Stomach (tissue), 4 donors: ENCODE data around the gene ZNF485.

Experiments
- CTCF ChIP-seq, 7 experiments: fragments of 450-650 bp in 4 of 7; fragments of 200-600 bp in 3 of 7; sonication (generic) in 3 of 7; IDR thresholded peaks; one replicate each; pipeline ENCODE4 v1.5.1; 2016 to 2019; ENCODE audit warnings: antibody characterized with exemption in 7 of 7, control low read depth in 2 of 7, mild to moderate bottlenecking in 1 of 7
- EP300 ChIP-seq: sonication (generic); formaldehyde crosslinking; IDR thresholded peaks from one replicate; pipeline ENCODE4 v1.6.1; 2017; ENCODE audit warnings: antibody characterized with exemption
- POLR2A ChIP-seq, 4 donors: fragments of 450-650 bp; IDR thresholded peaks; one replicate each; pipeline ENCODE4 v1.6.1; 2016; ENCODE audit warnings: antibody characterized with exemption in 4 of 4, control low read depth in 2 of 4, mild to moderate bottlenecking in 1 of 4, moderate library complexity in 1 of 4
- POLR2AphosphoS5 ChIP-seq, 3 donors: sonication (generic); formaldehyde crosslinking; IDR thresholded peaks; one replicate each; pipeline ENCODE4 v1.6.1; 2016; ENCODE audit warnings: antibody characterized with exemption in 3 of 3

GRCh38 chr10:43655311-43655710 lies 49.1 kb downstream of the ZNF485 start:
- TF ChIP-seq POLR2A (IDR thresholded peaks at IDR 0.05) = no peak
- TF ChIP-seq EP300 = no peak
- TF ChIP-seq CTCF (IDR thresholded peaks at IDR 0.05) = no peak
- no peak for TF ChIP-seq POLR2AphosphoS5 (IDR thresholded peaks at IDR 0.05)
